HEK293T (cell line): ENCODE data around the gene TACC2.

Source experiments
- CTCF ChIA-PET: fragments of 350-600 bp; formaldehyde crosslinking; extraction: SDS; loops from one replicate; lab custom pipeline; 2021; ENCODE audit warnings: antibody characterized with exemption, inconsistent platforms; lab: Yijun Ruan, JAX
- POLR2A ChIA-PET: fragments of 350-600 bp; formaldehyde crosslinking; extraction: SDS; loops from one replicate; lab custom pipeline; 2020; ENCODE audit warnings: antibody characterized with exemption, inconsistent platforms; lab: Yijun Ruan, JAX
- DNase-seq: peaks from one replicate; pipeline ENCODE4 v3.0.0; 2012; ENCODE audit warnings: mixed read lengths; ENCODE audit errors: extremely low spot score
- ARNT ChIP-seq: fragments of 450-650 bp; IDR thresholded peaks from 2 replicates; pipeline ENCODE4 v1.6.1; 2017; ENCODE audit warnings: mild to moderate bottlenecking
- BHLHE40 ChIP-seq: fragments of 450-650 bp; IDR thresholded peaks from 2 replicates; pipeline ENCODE4 v1.6.1; 2016; ENCODE audit warnings: mild to moderate bottlenecking, moderate library complexity, borderline replicate concordance
- CTBP1 ChIP-seq: fragments of 450-650 bp; IDR thresholded peaks from 2 replicates; pipeline ENCODE4 v1.6.1; 2016; ENCODE audit warnings: borderline replicate concordance
- ELF4 ChIP-seq: fragments of 450-650 bp; IDR thresholded peaks from 2 replicates; pipeline ENCODE4 v1.6.1; 2017; ENCODE audit warnings: antibody characterized with exemption
- FOXA1 ChIP-seq: fragments of 450-650 bp; IDR thresholded peaks from 2 replicates; pipeline ENCODE4 v1.6.1; 2016; ENCODE audit warnings: mild to moderate bottlenecking
- FOXK2 ChIP-seq: fragments of 450-650 bp; IDR thresholded peaks from 2 replicates; pipeline ENCODE4 v1.6.1; 2016; ENCODE audit warnings: mild to moderate bottlenecking
- FOXM1 ChIP-seq: fragments of 450-650 bp; IDR thresholded peaks from 2 replicates; pipeline ENCODE4 v1.6.1; 2017; ENCODE audit warnings: mild to moderate bottlenecking, borderline replicate concordance
- HDGF ChIP-seq: fragments of 450-650 bp; IDR thresholded peaks from 2 replicates; pipeline ENCODE4 v1.6.1; 2017; ENCODE audit warnings: antibody characterized with exemption, borderline replicate concordance
- L3MBTL2 ChIP-seq: fragments of 450-650 bp; conservative IDR thresholded peaks from 2 replicates; pipeline ENCODE4 v1.6.1; 2016; ENCODE audit warnings: mild to moderate bottlenecking
- LEF1 ChIP-seq: fragments of 450-650 bp; IDR thresholded peaks from 2 replicates; pipeline ENCODE4 v1.6.1; 2017; ENCODE audit warnings: mild to moderate bottlenecking, borderline replicate concordance
- NFRKB ChIP-seq: fragments of 450-650 bp; IDR thresholded peaks from 2 replicates; pipeline ENCODE4 v1.6.1; 2016; ENCODE audit warnings: mild to moderate bottlenecking, moderate library complexity
- PKNOX1 ChIP-seq: fragments of 450-650 bp; IDR thresholded peaks from 2 replicates; pipeline ENCODE4 v1.6.1; 2016
- SP1 ChIP-seq: fragments of 450-650 bp; IDR thresholded peaks from 2 replicates; pipeline ENCODE4 v1.6.1; 2017
- SUZ12 ChIP-seq: fragments of 450-650 bp; IDR thresholded peaks from 2 replicates; pipeline ENCODE4 v1.6.1; 2016; ENCODE audit warnings: mild to moderate bottlenecking
- TARDBP ChIP-seq: fragments of 450-650 bp; IDR thresholded peaks from 2 replicates; pipeline ENCODE4 v1.6.1; 2016
- ZNF384 ChIP-seq: fragments of 450-650 bp; IDR thresholded peaks from 2 replicates; pipeline ENCODE4 v1.6.1; 2016

The TACC2 gene

GRCh38 chr10:122249303-122249850, 260.4 kb downstream of the TACC2 start:
- no peak for TF ChIP-seq FOXK2
- TF ChIP-seq TARDBP: no peak
- TF ChIP-seq CTBP1: no peak
- TF ChIP-seq PKNOX1: no peak
- no peak for TF ChIP-seq FOXA1
- no peak for TF ChIP-seq BHLHE40
- no peak for TF ChIP-seq ZNF384
- no peak for TF ChIP-seq HDGF
- TF ChIP-seq LEF1: no peak
- TF ChIP-seq SUZ12: no peak
- no peak for TF ChIP-seq SP1
- no peak for TF ChIP-seq NFRKB
- no peak for TF ChIP-seq L3MBTL2
- no peak for TF ChIP-seq FOXM1
- no peak for TF ChIP-seq ELF4
- no peak for TF ChIP-seq ARNT
- ChIA-PET POLR2A (no interaction called here), CTCF (interaction anchor here (1.3 kb wide), 1 partner anchor 18 kb away, joined by 3 read pairs; no protein-coding TSS in a partner anchor)
- DNase-seq: no peak

GRCh38 chr10:122249991-122250750, 261.2 kb downstream of the TACC2 start:
- DNase-seq: no peak
- ChIA-PET POLR2A (no interaction called here), CTCF (interaction anchor here (1.3 kb wide), 1 partner anchor 17 kb away, joined by 3 read pairs; no protein-coding TSS in a partner anchor)
- TF ChIP-seq FOXA1 (no peak), CTBP1 (no peak), SUZ12 (no peak), TARDBP (no peak)

GRCh38 chr10:122251459-122252255, 262.7 kb downstream of the TACC2 start:
- POLR2A ChIA-PET: no interaction called here
- no peak for DNase-seq
- CTCF ChIA-PET: no interaction called here
- TF ChIP-seq L3MBTL2: no peak
- no peak for TF ChIP-seq NFRKB
- TF ChIP-seq TARDBP: no peak
- no peak for TF ChIP-seq PKNOX1
- no peak for TF ChIP-seq FOXK2
- no peak for TF ChIP-seq BHLHE40
- TF ChIP-seq HDGF: no peak
- no peak for TF ChIP-seq ELF4
- TF ChIP-seq CTBP1: no peak
- no peak for TF ChIP-seq FOXA1
- no peak for TF ChIP-seq SP1
- no peak for TF ChIP-seq FOXM1
- TF ChIP-seq LEF1: no peak
- no peak for TF ChIP-seq ARNT
- no peak for TF ChIP-seq SUZ12
- TF ChIP-seq ZNF384: no peak

GRCh38 chr10:122252805-122253204, 263.8 kb downstream of the TACC2 start:
- ChIA-PET CTCF (no interaction called here), POLR2A (no interaction called here)
- no peak for TF ChIP-seq FOXA1
- peak; percentile 60 for TF ChIP-seq PKNOX1
- DNase-seq: no peak

GRCh38 chr10:122253605-122254004, 264.6 kb downstream of the TACC2 start:
- no peak for DNase-seq
- TF ChIP-seq BHLHE40: no peak
- no peak for TF ChIP-seq SUZ12
- no peak for TF ChIP-seq NFRKB
- TF ChIP-seq ELF4: no peak
- TF ChIP-seq FOXM1: no peak
- ChIA-PET POLR2A (no interaction called here), CTCF (no interaction called here)

GRCh38 chr10:122254831-122255230, 265.9 kb downstream of the TACC2 start:
- no peak for DNase-seq
- CTCF ChIA-PET: interaction anchor here (1.6 kb wide), 1 partner anchor 14 kb away, joined by 3 read pairs; no protein-coding TSS in a partner anchor
- TF ChIP-seq L3MBTL2 (no peak), HDGF (no peak), NFRKB (no peak), ELF4 (no peak)
- POLR2A ChIA-PET: no interaction called here
